NCI-H128 (cell line): Measurements from ENCODE around the gene PEX7.
"Not testable (repeated sequence)": the region's sequence is repeated elsewhere in the genome, so short reads cannot be mapped to it uniquely, and the experiment has no call there.

Source experiments
- DNase-seq: peaks from one replicate; lab custom pipeline; 2025; ENCODE audit not compliant: unreplicated experiment; lab: John Stamatoyannopoulos, UW

The PEX7 gene

GRCh38 chr6:136949957-136950356 lies 127.6 kb downstream of the PEX7 start:
- DNase-seq, result not testable (repeated sequence)

GRCh38 chr6:136950436-136951126 lies 128.2 kb downstream of the PEX7 start:
- no peak for DNase-seq

GRCh38 chr6:136952714-136953260 lies 130.4 kb downstream of the PEX7 start:
- DNase-seq, result no peak

- no peak for DNase-seq
Observed at GRCh38 chr6:136955123-136955522, 132.7 kb downstream of the PEX7 start.

GRCh38 chr6:136956590-136957544 lies 134.5 kb downstream of the PEX7 start:
- DNase-seq, result no peak

GRCh38 chr6:136958168-136958567 lies 135.8 kb downstream of the PEX7 start:
- DNase-seq, result no peak

- peak; percentile 32 for DNase-seq
Observed at GRCh38 chr6:136959471-136959891, 137.1 kb downstream of the PEX7 start.

GRCh38 chr6:136959935-136960334 lies 137.5 kb downstream of the PEX7 start:
- not testable (repeated sequence) for DNase-seq

- DNase-seq, result no peak
Observed at GRCh38 chr6:136960781-136961180, 138.4 kb downstream of the PEX7 start.

- no peak for DNase-seq
Observed at GRCh38 chr6:136961848-136962247, 139.5 kb downstream of the PEX7 start.

DNA sequence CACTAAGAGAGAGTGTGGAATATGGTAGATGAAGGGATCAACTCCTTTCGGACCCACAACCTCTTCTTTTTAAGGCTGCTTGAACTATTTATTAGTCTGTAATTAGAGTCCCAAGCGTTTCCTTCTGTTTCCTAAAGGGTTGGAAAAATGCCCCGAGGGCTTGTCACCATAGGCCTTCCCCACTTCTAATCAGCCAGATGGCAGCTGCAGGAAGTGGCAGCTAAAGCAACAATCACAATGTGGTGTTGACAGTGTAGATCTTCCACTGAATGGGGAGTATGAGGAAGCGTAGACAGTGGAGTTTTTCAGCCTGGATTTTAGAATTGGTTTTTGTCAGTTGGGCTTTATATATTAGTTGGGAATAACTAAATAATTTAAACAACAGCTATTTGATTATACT lies 140.3 kb downstream of the PEX7 start:
- peak; percentile 50 for DNase-seq

DNA sequence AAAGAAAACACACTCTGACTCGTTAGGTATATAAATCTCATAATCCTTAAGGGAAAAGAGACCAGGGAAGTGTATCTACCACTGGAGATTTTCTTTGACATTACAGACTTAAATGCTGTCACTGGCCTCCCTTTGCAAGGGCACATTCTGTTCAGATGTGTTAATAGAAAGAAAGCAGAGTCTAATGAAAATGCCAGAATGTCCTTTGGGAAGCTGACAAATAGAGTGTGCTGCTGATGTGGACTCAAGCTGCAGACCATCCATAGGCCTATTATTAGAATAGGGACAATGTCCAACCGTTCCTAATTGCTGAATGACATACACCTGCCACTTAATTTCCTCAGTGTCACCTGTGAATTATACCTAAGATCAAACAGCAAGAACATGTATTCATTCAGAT lies 140.9 kb downstream of the PEX7 start:
- DNase-seq, result no peak
